ENCODE results near the gene ANKZF1.

DNA sequence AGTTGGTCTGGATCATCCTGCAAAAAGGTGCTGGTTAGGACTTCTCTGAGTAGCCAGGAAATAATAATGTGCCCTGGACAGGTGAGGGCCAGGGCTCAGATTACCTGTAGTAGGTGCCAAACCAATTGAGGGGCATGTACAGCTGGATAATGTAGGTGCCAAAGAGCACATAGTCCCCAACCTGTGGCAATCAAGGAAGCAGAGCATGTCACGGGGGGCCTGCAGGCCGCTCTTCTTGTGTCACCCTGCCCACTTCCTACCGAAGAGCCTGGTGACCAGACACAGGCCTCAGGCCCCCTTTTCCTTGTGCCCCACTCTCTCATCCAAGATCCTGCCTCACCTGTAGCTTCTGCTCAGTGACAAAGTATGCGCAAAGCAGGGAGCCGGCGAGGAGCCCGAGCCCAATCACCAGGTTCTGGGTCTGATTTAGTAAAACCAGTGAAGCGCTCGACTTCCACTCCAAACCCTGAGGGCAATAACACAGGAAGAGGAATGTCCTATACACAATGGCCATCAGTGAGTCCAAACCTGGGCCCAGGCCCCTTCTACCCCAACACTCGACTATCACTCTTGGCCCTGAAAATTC lies 16.0 kb upstream of the ANKZF1 start:
- TF ChIP-seq, protein P1, sequence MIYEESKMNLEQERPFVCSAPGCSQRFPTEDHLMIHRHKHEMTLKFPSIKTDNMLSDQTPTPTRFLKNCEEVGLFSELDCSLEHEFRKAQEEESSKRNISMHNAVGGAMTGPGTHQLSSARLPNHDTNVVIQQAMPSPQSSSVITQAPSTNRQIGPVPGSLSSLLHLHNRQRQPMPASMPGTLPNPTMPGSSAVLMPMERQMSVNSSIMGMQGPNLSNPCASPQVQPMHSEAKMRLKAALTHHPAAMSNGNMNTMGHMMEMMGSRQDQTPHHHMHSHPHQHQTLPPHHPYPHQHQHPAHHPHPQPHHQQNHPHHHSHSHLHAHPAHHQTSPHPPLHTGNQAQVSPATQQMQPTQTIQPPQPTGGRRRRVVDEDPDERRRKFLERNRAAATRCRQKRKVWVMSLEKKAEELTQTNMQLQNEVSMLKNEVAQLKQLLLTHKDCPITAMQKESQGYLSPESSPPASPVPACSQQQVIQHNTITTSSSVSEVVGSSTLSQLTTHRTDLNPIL (CRISPR knock-in tag; IDR thresholded peaks at IDR 0.05; ENCODE audit: low read depth): no peak
- TF ChIP-seq ARNTL (CRISPR knock-in tag; IDR thresholded peaks at IDR 0.05; ENCODE audit: borderline replicate concordance, low read depth) (no peak), OSR1 (CRISPR knock-in tag; IDR thresholded peaks at IDR 0.05) (no peak)

Data from SK-N-SH treated with all-trans-retinoic acid at 6 μM for 48 hours (cell line).